GM18519 (cell line): Measurements from ENCODE around the gene SEC14L3.
"Not testable (repeated sequence)": the region's sequence is repeated elsewhere in the genome, so short reads cannot be mapped to it uniquely, and the experiment has no call there.

Experiments
- ATAC-seq: cut with Tn5 transposase; IDR thresholded peaks from one replicate; pipeline ENCODE4 v1.9.1; 2021; ENCODE audit warnings: mild to moderate bottlenecking, moderate library complexity; ENCODE audit not compliant: unreplicated experiment, low FRiP score

The SEC14L3 gene

DNA sequence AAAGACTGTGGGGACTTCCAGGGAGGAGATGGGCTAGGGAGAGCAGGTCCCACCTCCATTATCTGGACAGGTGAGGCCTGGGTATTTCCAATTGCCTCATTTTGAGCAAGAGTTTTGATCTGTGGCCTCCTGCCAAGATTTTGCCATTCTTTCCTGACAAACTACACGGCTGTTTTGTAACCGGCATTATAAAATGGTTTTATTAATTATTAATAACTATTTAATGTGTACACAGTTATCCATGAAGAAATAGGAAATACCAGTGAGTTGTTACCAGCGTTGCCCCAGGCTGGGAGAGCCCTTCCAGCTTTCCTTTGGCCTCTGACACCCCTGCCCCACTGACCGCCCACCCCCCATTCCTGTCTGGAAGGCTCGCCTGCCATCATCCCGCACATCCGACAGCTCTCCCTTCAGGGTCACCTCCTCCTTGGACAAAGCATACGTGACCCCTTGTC, 14.9 kb upstream of the SEC14L3 start:
- no peak for ATAC-seq

DNA sequence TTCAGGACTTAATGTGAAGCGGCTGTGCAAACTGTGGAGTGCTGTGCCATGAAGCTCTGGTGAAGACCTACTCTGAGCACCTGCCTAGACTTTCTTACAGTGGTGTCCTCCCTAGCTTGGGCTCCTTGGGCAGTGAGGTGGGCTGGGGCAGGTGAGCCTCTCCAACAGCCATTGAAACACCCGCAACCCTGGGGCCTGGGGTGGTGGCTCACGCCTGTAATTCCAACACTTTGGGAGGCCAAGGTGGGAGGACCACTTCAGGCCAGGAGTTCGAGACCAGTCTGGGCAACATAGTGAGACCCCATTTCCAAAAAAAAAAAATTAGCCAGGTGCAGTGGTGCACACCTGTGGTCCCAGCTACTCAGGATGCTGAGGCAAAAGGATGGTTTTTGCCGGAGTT, 14.3 kb upstream of the SEC14L3 start:
- ATAC-seq, result no peak

DNA sequence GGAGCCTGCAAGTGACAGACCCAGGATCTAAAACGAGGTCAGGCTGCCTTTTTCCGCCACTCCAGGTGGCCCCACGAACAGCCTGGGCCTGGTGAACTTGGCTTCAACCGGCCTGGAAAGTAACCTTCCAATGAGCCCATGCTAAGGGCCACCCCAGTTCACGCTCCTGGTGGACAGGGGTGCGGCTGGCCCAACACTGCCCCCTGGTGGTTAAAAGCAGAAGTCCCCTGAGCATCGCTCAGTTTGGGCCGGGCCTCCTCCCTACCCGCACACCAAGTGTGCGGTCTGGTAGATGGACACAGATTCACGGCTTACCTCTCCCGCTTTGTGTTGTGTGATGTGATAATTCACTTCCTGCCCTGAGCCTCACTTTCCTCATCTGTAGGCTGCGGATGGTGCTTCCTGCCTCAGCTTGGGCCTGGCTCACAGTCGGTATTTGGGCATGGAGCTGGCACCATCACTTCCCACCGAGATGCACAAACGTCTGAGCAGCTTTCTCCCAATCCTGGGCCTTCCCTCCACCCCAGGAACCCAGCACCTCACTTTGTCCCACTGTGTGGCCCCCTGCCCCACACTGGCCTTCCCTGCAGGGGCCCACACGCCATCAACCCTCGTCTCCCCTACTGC, 13.7 kb upstream of the SEC14L3 start:
- no peak for ATAC-seq

DNA sequence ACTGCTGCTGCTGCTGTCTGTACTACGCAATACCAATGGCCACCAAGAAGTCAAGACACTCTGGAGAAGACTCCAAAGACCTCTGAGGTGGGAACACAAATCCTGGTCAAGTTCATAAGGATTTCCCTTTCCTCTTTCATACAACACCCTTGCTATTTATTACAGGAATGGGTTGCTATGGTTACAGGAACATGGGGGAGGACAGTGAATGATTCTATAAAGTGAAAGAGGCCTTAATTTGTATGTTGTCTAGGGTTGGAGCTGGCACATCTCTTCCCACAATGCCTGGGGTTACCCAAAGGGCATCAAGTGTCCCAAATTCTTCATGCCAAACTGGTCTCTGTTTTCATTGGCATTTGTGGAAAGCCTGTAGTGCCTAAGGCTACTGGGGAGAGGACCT, 11.4 kb upstream of the SEC14L3 start:
- no peak for ATAC-seq

DNA sequence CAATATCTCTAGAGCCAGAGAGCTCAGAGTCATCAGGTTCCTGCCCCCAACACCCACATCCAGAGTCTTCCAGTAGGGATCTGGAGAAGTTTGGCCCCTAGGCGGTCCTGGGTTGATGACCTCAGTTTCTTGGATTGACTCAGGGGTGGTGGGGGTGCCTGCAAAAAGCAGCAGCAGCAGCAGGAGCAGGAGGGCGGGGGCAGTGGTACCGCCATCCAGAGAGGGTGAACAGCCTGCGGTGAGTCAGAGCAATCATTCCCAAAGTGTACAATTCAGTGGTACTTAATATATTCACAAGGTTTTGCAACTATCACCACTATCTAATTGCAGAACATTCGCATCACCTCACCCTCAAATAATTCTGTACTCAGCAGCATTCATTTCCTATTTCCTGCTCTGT, 9.9 kb upstream of the SEC14L3 start:
- no peak for ATAC-seq

DNA sequence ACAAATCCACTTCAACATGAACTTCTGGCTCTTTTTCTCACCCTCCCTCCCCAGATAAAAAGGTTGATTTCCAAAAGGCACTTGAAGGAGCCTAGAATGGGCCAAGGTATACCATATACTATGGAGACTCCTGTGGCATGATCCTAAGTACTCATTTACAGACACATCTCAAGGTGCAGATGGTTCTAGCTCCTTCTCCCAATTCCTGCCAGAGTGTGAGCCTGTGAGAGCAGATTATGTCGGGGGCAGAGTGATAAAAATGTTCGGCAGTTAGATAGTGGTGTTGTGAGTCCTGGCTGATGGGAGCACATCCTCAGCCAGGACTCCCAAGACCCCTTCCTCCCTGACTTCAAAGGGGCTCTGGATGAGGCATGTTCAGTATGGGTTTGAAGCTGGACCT, 8.2 kb upstream of the SEC14L3 start:
- no peak for ATAC-seq

DNA sequence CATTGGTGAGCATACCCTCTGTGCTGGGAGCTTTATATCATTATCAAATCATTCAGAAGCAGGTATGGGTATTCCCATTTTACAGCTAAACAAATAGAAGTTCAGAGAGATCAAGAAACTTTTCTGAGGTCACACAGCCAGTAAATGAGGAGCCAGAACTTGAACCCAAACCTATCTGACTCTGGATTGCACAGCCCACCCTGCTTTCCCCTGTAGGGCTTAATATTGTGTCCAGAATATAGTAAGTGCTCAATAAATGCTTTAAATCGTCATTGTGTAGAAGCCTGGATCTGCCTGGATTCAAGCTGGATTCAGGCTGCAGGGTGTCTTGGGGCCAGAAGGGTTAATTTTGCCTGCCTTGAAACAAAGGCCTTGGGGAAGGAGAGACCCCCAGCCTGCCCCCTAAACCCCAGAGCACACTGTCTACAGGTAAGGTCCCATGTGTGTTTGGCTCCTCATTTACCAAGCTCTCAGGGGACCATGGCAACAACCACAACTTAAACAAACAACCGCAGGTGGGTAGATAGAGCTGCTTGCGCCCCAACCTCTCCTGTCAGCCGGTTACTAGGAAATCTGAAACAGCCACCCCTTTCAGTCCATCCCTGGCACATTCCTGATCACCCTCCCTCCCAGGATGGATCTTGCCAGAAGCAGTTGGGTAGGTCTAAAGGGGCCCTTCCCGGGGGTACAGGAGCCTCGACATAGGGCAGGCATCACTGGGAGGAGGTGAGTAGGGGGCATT, 3.0 kb upstream of the SEC14L3 start:
- ATAC-seq, result no peak

DNA sequence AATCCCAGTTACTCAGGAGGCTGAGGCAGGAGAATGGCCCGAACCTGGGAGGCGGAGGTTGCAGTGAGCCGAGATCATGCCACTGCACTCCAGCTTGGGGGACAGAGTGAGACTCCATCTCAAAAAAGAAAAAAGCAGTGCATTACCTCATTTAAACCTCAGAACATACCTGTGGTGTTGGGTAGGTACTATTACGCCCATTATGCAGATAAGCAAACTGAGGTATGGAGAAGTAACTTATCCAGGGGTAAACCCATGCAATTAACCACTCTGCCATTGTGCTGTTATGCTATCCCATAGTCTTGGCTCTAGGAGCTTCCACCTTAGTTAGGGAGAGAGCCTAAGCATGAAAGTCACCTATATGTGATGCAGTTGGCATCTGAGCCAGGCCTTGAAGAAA, 2.3 kb upstream of the SEC14L3 start:
- ATAC-seq, result no peak

DNA sequence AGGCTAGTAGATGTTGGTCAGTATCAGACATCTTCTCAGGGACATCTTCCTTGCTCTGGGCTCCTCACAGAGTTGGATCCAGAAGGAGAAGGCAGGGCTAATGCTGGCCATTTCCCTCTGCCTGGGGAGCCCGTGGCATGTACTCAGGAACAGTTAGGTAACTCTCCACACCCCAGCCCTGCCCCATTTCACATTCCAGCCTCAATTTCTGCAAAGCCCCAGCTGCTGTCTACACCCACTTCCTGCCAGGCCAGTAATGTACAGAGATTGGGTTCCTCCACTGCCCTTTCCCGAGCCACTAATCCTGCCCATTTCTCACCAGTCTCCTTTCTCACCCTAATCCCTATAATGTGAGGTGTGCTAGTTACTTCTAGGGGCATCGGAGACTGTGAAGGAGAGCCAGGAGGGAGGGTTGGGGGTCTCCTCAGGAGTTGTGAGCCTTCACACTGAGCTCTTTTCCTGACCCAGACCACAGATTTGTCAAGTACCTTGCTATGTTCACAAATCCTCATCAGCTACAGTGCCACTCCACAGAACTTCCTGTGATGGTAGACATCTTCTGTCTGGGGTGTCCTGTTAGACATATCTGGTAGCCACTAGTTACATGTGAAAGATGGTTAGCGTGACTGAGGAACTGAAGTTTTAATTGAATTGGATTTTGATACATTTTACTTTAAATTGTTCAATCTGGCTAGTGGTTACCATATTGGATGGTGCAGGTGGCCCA, 1.3 kb upstream of the SEC14L3 start:
- ATAC-seq, result no peak

DNA sequence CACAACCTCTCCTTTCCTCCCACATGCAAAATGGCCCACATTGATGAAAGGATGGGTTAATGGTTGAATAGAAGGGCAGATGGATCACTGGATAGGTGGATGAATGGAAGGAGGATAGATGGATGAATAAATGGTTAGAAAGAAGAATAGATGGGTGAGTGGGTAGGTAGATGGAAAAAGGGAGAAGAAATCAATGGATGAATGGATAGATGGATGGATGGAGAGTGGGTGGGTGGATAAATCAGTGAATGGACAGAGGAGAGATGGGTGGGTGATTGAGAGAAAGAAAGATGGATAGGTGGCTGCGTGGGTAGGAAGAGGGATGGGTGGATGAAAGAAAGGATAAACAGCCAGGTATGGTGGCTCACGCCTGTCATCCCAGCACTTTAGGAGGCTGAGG, 1.2 kb downstream of the SEC14L3 start:
- ATAC-seq, result no peak

DNA sequence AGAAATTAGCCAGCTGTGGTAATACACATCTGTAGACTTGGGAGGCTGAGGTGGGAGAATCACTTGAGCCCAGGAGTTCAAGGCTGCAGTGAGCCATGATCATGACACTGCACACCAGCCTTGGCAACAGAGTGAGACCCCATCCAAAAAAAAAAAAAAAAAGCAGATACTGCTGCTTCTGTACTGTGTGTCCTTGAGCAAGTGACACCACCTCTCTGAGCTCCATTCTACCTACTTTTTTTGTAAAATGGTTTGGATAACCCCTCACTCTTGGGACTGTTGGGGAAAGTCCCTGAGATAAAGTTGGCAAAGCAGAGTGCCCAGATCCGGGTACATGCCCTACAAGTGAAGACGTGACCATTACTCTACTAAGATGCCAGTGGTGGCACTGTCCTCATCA, 2.7 kb downstream of the SEC14L3 start:
- no peak for ATAC-seq

DNA sequence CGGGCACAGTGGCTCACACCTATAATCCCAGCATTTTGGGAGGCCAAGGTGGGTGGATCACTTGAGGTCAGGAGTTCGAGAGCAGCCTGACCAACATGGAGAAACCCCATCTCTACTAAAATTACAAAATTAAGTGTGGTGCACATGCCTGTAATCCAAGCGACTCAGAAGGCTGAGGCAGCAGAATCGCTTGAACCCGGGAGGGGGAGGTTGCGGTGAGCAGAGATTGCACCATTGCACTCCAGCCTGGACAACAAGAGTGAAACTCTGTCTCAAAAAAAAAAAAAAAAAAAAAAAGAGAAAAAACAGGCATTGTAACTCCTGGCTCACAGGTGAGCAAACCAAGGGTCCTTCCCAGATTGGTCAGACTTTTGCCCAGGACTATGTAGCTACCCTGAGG, 11.3 kb downstream of the SEC14L3 start:
- not testable (repeated sequence) for ATAC-seq

DNA sequence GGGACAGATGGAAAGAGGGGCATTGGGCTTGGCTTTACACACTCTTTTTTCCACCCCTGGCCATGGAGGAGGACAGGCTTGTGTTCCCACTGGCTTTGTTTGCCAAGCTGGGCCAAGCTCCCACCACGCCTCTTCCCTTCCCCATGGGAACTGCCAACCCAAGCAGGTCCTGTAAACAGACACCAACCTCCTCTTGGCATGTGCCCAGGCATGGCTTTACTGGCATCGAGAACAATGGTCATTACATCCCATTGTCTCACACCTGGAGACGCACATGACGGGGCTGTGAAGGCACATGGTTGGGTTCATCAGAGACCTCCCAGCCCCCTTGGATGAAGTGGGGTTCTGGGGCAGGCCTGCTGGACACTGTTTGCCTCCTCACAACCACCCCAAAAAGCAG, 11.7 kb downstream of the SEC14L3 start:
- no peak for ATAC-seq

DNA sequence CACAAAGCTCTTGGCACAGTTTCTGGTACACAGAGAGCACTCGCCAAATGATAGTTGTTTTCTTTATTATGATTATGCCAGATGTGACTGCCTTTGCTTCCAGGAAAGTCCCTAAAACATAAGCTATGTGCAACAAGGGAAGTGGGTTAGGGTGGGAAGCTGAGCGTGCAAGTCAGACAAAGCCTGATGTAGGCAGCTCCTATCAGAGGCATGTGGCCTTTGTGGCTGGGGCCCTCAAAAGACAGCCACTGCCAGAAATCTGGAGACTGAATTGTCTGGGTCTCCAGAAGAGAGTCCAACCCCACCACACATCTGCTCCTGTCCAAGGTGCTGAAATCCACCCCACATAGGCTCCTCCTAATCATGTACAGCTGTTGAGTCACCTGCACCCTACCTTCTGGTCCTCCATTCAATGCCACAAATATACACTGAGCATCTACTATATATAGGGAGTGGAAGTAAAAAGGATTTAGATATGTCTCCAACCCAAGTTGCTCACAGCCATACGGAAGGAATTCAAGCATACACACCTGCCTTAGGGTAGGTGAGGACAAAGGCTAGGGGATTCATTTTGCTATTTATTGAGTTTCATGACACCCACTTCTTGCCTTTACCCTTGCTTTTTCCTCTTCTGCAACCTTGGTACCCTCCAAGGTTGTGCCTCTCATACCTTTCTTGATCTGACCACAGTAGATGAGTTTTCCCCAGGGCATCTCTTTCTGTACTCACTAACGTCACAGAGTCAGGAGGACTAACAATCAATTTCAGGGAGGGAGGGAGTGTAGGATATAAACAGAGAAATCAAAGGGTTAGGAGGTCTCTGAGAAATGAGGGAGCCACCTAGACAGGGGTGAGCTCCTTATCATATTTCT, 12.4 kb downstream of the SEC14L3 start:
- ATAC-seq, result no peak

DNA sequence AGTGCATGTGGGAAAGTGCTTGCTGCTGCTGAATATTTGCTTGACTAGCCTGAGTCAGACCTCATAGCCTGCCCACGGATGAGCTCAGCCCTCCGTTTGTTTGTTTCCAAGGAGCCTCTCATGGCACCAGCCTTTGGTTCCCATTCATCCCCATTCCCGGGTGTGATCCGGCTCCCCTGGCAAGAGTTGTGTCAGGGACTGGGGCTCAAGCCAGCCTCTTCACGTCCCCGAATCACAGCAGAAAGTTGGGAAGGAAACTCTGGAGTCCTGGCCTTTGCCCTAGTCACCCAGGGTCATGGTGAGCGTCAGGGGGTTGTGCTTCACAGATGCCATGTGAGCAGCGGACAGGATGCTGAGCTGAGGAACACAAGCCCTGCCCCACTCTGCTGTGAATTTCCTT, 13.8 kb downstream of the SEC14L3 start:
- ATAC-seq, result no peak

DNA sequence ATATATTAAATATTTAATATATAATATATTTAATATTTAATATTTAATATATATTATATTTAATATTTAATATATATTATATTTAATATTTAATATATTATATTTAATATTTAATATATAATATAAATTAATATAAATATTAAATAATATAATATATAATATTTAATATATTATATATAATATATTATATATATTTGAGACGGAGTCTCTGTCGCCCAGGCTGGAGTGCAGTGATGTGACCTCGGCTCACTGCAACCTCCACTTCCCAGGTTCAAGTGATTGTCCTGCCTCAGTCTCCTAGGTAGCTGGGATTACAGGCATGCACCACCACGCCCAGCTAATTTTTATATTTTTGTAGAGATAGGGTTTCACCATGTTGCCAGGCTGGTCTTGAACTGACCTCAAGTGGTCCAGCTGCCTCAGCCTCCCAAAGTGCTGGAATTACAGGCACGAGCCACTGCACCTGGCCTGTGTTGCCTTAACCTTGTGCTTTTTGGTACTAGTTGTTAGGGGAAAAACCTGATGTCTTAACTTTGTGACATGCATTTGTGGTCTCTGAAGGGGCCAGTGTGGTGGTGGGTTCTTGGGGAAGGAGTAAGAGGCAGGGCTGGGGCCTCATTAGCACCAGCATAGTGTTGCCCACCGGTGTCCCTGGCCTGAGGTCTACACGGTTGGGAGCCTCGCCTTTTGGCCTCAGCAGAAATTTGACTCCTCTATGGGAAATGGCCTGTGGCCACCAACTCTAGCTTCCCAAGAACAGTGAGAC, 16.6 kb downstream of the SEC14L3 start:
- no peak for ATAC-seq

DNA sequence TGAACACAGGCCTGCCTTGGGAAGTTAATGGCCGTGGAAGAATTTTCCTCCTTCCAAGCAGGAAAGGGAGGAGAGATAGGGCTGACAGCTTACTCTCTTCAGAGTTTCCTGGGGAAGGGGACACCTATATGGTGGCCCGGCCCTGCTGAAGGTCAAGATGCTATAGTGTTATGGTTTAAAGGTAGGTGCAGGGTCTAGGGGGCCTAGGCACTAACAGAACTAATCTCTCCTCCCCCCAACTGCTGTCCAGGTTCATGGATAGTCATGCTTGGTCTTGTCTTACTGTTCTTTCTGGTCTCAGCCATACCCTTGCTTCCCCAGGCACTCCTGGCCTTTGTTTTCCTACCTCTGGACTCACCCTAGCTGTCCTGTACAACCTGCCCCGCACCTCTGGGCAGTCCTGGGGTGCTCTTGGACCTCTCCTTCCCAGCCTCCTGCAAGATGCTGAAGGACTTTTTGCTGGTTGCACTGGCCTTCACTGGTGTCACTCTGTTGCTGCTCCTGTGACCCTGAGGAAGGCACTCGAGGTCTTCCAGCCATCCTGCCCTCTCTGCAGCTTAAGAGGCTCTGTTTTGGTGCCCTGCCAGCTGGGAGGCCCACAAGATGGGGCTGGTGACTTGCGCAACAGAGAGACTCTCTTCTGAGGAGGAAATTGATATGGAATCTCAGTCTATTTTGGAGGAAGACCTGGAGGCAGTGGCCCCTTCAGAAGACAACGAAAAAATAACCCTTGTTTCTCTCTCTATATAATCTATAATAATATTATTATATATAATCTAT, 17.9 kb downstream of the SEC14L3 start:
- ATAC-seq, result no peak

DNA sequence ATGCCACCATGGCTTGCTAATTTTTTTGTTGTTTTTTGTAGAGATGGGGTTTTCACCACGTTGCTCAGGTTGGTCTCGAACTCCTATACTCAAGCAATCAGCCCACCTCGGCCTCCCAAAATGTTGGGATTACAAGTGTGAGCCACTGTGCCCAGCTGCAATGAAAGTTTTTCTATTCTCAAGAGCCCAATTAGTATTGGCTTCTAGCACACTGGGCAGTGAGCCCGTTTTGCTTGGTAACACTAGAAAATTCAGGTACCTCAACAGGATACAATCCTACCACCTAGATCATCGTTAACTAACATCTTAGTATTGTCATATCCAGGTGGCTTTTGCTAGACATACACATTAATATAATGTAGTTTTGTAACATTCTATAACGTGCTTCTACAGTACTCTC, 19.0 kb downstream of the SEC14L3 start:
- no peak for ATAC-seq

DNA sequence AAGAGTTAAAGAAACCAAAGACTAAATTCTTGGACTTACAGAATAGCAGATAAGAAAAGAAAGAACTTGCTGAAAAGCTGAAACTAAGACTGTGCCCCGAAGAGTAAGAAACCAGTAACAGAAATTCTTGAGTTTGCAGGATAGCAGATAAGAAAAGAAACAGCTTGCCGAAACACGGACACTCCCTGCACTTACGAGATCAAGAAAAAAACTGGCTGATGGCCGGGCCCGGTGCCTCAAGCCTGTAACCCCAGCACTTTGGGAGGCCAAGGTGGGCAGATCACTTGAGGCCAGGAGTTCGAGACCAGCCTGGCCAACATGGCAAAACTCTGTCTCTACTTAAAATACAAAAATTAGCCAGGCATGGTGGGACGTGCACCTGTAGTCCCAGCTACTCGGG, 20.3 kb downstream of the SEC14L3 start:
- ATAC-seq, result not testable (repeated sequence)
